Liver (tissue), 3 donors: ENCODE results near the gene HCCS.

Experiments used
- CTCF ChIP-seq: fragments of 150-350 bp; IDR thresholded peaks from 2 replicates; pipeline ENCODE4 v1.5.1; 2017; ENCODE audit warnings: improper control_type of control experiment, low read depth, low read length; ENCODE audit not compliant: missing input control
- FOXA2 ChIP-seq: IDR thresholded peaks from 2 replicates; pipeline ENCODE4 v1.6.1; 2016; ENCODE audit warnings: antibody characterized with exemption
- TAF1 ChIP-seq: conservative IDR thresholded peaks from 2 replicates; pipeline ENCODE4 v1.6.1; 2016; ENCODE audit warnings: antibody characterized with exemption, mild to moderate bottlenecking
- donor health status: healthy.
- donor health status: healthy.

GRCh38 chrX:11100281-11101035 lies 10.7 kb upstream of the HCCS start:
- TF ChIP-seq CTCF, result peak; percentile 44
- no peak for TF ChIP-seq TAF1
- peak; percentile 19 for TF ChIP-seq FOXA2
